NCI-H345 treated with DMSO at 0.1 percent for 48 hours (cell line): ENCODE results near the gene ANXA8.
"Not testable (repeated sequence)": the region's sequence is repeated elsewhere in the genome, so short reads cannot be mapped to it uniquely, and the experiment has no call there.

Experiments
- DNase-seq: peaks from one replicate; lab custom pipeline; 2025; ENCODE audit not compliant: unreplicated experiment; lab: John Stamatoyannopoulos, UW

ANXA8 gene

GRCh38 chr10:47483923-47484322 is at the start of gene ANXA8:
Gene ANXA8 (minus strand): TSS chr10:47484115. CDS start chr10:47483933, 182 bp downstream.
- not testable (repeated sequence) for DNase-seq

DNA sequence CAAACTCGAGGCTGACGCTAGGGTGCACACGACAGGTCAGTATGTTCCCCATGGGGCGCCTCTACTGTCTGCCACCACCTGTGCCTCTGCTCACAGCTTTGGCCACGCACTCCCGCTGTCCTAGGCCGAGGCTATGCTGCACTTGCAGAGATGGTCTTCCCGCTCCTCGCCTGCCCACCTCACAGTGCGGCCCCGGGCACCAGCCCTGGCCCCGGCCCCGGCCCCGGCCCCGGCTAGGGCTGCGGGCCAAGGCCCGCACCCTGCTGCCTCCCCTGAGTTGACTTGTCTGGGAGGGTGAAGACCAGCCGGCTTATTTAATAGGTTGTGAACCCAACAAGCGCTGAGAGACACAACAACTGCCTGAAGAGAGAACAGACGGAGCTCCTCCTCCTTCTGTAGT is 39.6 kb upstream of the ANXA8 start, which contains the start of gene AGAP9:
TSS of gene AGAP9 (minus strand) at position 164 of the 400 bp plus-strand sequence. CDS start at position 52, 112 bp downstream.
- DNase-seq, result not testable (repeated sequence)

GRCh38 chr10:47502313-47502712 is 18.4 kb upstream of the ANXA8 start:
- not testable (repeated sequence) for DNase-seq

DNA sequence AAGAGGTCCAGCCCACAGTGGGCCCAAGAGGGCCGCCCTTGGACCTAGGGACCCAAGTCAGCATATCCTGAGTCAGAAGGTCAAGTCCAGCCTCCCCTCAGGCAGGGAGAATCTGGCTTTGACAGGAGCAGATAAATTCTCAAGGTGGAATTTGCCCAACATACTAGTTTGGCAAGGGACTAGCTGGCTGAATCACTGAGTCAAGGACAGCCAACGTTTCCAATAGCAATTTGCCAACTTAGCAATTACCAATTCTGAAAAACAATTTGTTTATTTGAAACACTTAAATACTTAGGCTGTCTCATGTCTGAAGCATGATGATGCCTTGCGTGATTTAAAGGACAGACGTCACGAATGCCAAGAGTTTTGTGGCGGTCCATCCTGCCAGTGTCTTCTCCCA is 10.3 kb upstream of the ANXA8 start:
- DNase-seq, result not testable (repeated sequence)

DNA sequence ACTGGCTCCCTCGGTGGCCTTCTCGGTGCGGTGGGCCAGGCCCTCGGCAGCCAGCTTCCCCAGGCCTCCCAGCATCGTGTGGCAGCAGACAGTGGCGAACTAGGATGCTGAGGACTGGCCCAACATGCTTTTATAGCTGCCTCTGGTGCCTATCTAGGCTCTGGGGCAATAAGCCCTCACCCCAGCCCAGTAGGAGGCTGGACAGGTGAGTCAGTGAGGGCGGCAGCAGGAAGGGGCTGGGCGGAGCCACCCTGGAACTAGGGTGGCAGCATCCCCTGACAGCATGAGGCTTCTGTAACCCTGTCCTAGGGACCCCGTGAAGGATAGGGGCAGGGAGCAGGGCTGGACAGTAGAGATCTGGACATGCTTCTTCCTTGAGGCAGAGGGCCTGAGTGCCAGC is 7.7 kb upstream of the ANXA8 start, which contains the start of gene FAM25G:
TSS of gene FAM25G (minus strand) at position 101 of the 400 bp plus-strand sequence. CDS start at position 75, 26 bp downstream.
- DNase-seq, result not testable (repeated sequence)

DNA sequence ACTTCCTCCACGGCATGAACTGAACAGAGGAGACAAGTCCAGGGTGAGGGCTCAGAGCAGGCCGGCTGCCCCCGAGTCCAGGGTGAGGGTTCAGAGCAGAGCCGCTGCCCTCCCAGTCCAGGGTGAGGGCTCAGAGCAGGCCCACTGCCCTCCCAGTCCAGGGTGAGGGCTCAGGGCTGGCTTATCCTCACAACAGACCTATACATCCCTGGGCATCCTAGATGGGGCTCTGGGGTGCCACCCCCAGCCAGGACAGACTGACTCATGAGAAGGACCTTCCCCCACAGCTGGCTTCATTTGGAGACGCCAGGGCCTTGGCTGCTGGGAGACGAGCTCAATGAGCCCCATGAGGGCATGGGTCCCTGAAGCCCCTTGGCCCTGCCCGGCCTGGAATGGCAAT is 5.7 kb upstream of the ANXA8 start:
- DNase-seq, result not testable (repeated sequence)

DNA sequence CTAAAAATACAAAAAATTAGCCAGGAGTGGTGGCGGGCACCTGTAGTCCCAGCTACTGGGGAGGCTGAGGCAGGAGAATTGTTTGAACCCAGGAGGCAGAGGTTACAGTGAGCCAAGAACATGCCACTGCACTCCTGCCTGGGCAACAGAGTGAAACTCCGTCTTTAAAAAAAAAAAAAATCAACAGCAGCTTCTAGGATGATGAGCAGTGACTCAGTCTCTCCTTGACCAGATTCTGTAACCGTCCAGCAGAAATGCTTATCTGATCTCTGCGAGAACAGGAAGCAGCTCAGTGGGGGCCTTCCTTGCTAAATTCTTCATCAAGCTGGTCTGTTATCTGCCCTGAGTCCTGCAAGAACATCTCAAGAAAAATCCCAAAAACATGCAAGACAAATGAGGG is 2.0 kb upstream of the ANXA8 start:
- DNase-seq, result not testable (repeated sequence)

- DNase-seq, result not testable (repeated sequence)
Measured at GRCh38 chr10:47484786-47485185, 871 bp upstream of the ANXA8 start.

GRCh38 chr10:47482367-47482766 is 1.5 kb downstream of the ANXA8 start:
- not testable (repeated sequence) for DNase-seq

DNA sequence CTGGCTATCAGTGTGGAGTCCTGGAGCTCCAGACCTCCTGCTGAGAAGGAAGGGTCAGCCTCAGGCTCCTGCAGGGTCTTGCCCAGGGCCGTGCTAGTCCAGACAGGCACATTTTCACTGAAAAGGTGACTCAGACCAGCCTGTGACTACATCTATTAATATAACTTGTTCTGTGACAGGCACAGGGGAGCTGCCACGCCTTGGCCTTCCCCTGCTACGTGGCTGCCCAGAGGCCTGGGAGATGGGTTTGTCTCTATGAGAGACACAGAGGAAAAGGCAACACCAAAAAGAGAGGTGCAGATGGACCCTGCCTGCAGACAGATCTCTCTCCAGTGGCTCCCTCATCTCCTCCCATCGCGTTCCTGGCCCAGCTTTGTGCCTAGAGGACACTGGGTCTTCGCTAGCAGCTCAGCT is 2.1 kb downstream of the ANXA8 start:
- DNase-seq, result not testable (repeated sequence)

GRCh38 chr10:47481182-47481766 is 2.6 kb downstream of the ANXA8 start:
- DNase-seq, result not testable (repeated sequence)

GRCh38 chr10:47480133-47480532 is 3.8 kb downstream of the ANXA8 start:
- not testable (repeated sequence) for DNase-seq

- DNase-seq, result not testable (repeated sequence)
Measured at GRCh38 chr10:47478114-47478513, 5.8 kb downstream of the ANXA8 start.

- not testable (repeated sequence) for DNase-seq
Measured at GRCh38 chr10:47477078-47477477, 6.8 kb downstream of the ANXA8 start.

DNA sequence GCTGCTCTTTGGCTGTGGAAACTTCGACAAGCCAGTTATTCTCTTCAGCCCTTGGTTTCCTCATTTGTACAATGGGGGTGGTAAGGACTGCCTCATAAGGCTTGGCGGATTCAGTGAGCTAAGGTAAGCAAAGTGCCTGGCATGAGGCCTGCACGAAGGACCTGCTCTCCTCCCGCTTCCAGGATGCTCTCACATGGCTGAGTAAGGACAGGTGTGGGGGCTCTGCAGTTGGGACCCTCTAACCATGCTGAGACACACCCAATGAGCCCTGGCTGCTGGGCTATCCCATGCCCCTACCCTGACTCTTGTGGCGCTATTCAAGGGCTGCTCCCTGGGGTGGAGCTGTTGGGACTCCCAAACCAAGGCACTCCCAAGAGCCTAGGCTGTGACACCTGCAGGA is 8.8 kb downstream of the ANXA8 start:
- not testable (repeated sequence) for DNase-seq

DNA sequence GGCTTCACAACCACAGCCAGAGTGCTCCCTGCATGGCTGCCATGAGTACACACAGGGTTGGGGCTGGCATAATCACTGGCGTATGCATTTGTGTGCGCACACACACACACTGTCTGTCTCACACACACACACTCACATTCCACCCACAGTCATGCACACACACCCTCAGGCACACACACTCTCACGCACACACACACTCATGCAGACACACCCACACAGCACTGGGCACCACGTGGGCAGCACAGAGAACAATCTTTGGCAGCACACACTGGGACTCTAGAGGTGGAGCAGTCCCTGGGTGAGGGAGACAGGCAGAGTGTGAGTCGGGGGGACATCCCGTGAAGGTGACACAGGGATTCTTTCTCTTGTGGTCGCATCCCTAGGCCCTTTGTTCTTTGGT is 10.4 kb downstream of the ANXA8 start:
- DNase-seq, result not testable (repeated sequence)

GRCh38 chr10:47472647-47473046 is 11.3 kb downstream of the ANXA8 start:
- not testable (repeated sequence) for DNase-seq

GRCh38 chr10:47472072-47472471 is 11.8 kb downstream of the ANXA8 start:
- not testable (repeated sequence) for DNase-seq

DNA sequence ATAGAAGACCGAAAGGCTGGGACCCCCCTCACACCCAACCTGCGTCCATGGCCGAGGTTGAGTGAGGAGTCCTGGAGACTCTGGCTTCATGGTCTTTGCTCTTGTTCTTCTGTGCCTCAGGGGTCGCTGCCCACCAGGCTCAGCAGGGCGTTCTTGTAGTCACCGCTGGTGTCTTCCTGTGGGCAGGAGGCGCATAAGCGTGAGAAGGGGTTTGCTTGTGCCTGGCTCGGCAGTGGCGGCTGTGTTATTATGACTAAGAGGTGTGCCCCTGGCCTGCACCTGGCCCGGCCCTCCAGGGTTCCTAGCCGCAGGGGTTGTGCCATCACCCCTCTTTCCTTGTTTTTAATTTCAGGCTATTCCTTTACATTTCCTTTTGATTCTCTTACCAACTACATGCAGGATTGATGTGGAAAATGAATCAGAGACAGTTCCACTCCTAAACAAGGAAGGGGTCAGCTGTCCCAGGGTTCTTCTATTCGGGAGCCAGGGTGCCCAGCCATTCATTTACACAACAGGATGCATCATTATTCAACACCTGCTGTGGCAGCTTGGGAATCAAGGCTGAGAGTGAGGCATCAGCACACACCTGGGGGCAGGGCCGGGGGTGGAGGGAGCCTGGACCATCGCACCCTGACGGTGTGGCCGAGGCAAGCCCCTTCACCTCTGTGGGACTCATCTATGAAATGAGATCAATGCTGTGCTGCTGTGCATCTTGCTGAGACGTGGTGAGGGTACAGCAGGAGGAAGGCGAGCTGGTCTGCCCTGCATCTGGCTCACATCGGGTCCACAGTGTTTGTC is 15.0 kb downstream of the ANXA8 start:
- DNase-seq, result not testable (repeated sequence)

DNA sequence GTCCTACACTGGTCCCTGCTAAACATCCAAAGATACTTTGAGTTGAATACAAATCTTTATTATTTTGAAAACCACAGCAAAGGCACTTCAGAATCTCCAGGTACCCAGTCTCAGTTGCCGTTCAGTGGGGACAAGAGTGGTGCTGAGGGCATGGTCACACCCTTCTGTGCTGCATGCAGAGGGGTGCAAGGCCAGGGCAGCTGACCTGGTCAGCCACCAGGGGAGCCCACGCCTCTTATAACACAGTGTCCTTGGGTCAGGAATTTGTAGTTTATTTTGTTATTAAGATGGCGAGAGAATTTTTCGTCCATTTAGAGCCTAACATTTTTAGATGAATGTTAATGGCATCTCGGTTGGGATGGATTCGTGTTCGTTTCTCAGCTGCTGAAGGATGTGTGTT is 16.0 kb downstream of the ANXA8 start:
- DNase-seq, result not testable (repeated sequence)

DNA sequence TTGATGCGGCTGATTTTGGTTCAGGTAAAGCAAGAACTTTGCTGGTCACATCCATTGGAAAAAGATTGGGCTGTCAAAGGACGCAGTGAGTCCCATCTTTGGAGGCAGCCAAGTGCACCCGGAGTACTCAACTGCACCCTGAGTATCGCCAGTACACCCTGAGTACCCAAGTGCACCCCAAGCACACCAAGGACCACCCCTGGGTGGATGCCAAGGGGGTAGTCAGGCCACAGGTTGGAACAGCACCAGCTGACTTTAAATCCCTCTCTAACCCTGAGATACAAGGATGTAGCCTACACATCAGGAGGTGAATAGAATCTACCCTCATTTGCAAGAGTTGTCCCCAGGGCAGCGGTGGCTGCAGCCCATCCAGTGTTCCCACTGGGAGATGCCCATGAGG is 16.5 kb downstream of the ANXA8 start:
- DNase-seq, result not testable (repeated sequence)
